Activated naive CD4-positive, alpha-beta T cell treated with anti-CD3 and anti-CD28 coated beads, Interleukin-2, amount 50 U/mL, for 24 hours (primary cell): ENCODE results near the gene SKOR2.

Experiments used
- H3K27ac Mint-ChIP-seq: one replicate; pipeline ENCODE4 v1.8.0; 2021; ENCODE audit warnings: mild to moderate bottlenecking, mixed read lengths
- H3K27me3 Mint-ChIP-seq: one replicate; pipeline ENCODE4 v1.8.0; 2021; ENCODE audit warnings: mixed read lengths
- H3K36me3 Mint-ChIP-seq: one replicate; pipeline ENCODE4 v1.8.0; 2021; ENCODE audit warnings: mixed read lengths
- H3K4me1 Mint-ChIP-seq: one replicate; pipeline ENCODE4 v1.8.0; 2021; ENCODE audit warnings: mixed read lengths
- H3K4me3 Mint-ChIP-seq: one replicate; pipeline ENCODE4 v1.8.0; 2021; ENCODE audit warnings: mild to moderate bottlenecking, mixed read lengths
- H3K9me3 Mint-ChIP-seq: one replicate; pipeline ENCODE4 v1.8.0; 2021; ENCODE audit warnings: mixed read lengths

SKOR2 gene, protein sequence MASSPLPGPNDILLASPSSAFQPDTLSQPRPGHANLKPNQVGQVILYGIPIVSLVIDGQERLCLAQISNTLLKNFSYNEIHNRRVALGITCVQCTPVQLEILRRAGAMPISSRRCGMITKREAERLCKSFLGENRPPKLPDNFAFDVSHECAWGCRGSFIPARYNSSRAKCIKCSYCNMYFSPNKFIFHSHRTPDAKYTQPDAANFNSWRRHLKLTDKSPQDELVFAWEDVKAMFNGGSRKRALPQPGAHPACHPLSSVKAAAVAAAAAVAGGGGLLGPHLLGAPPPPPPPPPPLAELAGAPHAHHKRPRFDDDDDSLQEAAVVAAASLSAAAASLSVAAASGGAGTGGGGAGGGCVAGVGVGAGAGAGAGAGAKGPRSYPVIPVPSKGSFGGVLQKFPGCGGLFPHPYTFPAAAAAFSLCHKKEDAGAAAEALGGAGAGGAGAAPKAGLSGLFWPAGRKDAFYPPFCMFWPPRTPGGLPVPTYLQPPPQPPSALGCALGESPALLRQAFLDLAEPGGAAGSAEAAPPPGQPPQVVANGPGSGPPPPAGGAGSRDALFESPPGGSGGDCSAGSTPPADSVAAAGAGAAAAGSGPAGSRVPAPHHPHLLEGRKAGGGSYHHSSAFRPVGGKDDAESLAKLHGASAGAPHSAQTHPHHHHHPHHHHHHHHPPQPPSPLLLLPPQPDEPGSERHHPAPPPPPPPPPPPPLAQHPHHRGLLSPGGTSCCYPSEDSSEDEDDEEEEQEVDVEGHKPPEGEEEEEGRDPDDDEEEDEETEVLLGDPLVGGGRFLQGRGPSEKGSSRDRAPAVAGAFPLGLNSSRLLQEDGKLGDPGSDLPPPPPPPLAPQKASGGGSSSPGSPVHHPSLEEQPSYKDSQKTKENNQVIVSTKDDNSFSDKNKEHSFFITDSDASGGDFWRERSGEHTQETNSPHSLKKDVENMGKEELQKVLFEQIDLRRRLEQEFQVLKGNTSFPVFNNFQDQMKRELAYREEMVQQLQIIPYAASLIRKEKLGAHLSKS

DNA sequence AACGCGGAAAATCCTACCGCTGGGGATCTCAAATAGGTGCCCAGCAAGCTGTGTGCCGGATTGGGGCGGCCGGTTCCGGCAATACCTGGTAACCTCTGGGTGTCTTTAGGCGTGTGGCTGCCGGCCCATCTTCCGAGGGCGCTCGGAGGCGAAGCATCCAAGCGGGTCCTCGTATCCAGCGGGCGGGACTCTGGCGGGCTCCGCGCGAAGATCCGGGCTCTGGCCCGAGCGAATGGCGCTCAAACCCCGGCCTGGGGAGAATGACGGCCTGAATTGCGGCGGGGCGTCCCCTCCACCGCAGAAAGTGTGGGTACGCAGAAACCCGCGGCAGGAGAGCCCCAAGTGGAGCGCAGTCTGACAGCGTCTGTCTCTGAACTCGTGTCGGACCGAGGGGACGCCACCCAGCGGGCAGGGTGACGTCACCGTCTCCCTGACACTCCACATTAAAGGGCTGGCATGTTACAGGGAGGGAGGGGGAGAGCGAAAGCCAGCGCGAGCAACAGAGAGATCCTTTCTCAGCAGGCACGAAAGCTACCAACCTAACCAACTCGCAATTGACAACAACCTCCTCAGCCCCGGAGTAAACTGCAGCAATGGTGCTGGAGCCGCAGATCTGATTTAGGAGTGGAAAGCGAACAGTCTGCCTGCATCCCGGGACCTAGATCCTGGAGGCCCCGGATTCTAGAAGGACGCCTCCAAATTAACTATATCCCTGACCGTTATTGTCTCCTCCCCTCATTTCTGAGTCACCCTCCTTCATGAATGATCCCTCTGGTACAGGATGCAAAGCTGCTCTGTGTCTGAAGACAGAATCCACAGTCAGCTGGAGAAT, at the start of gene SKOR2:
Gene SKOR2, minus strand, starts transcription at position 372 of the 832 bp plus-strand sequence. CDS start 2,477 bp downstream, outside the sequence.
- Mint-ChIP-seq H3K27ac (no peak within 1 kb of the TSS), H3K4me3 (no peak within 1 kb of the TSS), H3K4me1 (peaks cover 3% of the 10 kb centered on the region), H3K36me3 (no peaks in the 10 kb centered on the region), H3K27me3 (peaks cover 64% of the 10 kb centered on the region), H3K9me3 (no peaks in the 10 kb centered on the region)

DNA sequence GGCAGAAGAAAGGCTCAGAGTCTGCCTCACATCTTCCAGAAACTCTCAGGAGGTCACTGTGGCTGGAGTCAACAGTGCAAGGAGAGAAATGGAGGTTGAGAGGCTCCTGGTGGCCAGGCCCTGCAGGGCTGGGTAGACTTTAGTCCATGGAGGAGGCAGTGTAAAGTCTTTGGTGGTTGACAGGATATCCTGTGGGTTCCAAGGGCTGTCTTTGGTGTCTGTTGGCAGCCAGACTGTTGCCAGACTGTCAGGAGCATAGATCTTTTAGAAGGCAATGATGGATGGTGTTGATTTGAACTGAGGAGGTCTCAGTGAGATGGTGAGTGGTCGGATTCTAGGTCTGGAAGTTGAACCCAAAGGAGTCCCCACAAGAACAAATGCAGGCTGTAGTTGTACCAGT, 45.0 kb upstream of the SKOR2 start:
- Mint-ChIP-seq H3K4me3 (no peak overlapping the region), H3K4me1 (no peaks in the 10 kb centered on the region), H3K27me3 (peaks cover 8% of the 10 kb centered on the region), H3K27ac (no peak overlapping the region), H3K36me3 (no peaks in the 10 kb centered on the region), H3K9me3 (peaks cover 7% of the 10 kb centered on the region)

DNA sequence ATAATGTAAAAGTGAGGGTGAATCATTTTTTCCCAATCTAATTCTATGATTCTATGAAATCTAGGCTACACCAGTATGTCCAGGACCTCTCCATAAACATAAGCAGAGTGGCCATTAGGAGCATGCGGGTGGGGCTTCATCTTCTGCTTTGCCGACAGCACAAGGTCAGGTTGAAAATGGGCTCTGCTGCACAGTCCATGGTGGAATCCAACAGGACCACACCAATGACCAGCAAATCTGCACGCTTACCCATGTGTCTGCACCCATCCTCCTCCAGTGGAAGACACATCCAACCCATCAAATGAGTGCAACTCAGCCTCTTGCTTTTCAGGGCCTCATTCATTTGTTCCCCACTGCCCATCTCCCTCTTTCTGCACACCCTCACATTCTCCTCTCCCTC, 43.3 kb upstream of the SKOR2 start:
- Mint-ChIP-seq H3K4me3 (no peak overlapping the region), H3K27me3 (peaks cover 13% of the 10 kb centered on the region), H3K4me1 (no peaks in the 10 kb centered on the region), H3K27ac (no peak overlapping the region), H3K36me3 (no peaks in the 10 kb centered on the region), H3K9me3 (no peaks in the 10 kb centered on the region)

DNA sequence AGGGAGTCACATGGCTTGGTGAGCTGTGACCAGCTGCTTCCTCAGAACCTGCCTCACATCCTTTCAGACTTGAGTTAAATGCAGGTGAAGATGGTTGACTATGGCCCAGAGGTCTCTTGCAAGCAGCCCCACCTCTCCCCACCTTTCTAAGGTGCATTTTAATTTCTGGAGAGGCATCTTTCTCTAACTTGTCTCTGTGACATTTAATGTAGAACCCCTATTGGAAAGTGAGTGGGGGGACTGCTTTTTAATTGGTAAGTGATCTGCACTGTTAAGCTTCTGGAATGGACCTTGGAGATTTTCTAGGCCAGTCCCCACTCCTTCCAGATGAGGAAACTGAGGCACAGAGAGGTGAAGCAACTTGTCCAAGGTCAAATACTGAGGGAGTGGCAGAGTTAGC, 37.3 kb upstream of the SKOR2 start:
- Mint-ChIP-seq H3K4me1 (no peaks in the 10 kb centered on the region), H3K4me3 (no peak overlapping the region), H3K27me3 (peaks cover 23% of the 10 kb centered on the region), H3K36me3 (no peaks in the 10 kb centered on the region), H3K9me3 (no peaks in the 10 kb centered on the region), H3K27ac (no peak overlapping the region)

DNA sequence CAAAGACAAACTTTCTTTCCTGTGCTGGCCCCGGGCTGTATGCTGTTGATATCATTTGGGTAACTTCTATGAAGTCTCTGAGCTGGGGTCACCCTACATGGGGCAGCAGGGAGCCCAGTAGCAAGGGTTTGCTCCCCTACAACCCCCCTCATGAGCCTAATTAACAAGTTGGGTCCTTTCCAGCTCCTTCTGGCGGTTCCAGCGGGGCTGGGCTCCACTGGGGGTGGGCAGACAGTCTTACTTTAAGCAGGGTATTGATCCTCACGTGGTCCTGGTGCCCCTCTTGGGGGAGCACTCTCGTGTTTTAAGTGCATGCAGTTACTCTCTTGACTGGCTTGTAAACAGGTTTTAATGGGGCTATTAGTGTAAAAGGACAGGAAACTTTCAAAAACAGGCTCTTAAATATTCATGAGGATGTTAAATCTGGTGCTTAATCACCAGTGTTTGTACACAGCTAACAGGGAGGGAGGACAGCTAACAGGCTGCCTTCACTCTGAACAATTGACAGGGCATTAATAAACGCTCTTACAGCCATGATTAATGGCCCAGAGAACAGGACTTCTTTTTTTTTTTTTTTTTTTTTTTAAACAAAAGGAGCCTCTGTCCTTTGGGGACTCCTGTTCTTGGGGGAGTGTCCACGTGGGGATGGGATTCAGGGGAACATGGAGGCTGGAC, 36.6 kb upstream of the SKOR2 start:
- H3K4me1 Mint-ChIP-seq, result no peaks in the 10 kb centered on the region
- no peaks in the 10 kb centered on the region for H3K9me3 Mint-ChIP-seq
- no peak overlapping the region for H3K27ac Mint-ChIP-seq
- peaks cover 27% of the 10 kb centered on the region for H3K27me3 Mint-ChIP-seq
- H3K36me3 Mint-ChIP-seq, result no peaks in the 10 kb centered on the region
- no peak overlapping the region for H3K4me3 Mint-ChIP-seq

DNA sequence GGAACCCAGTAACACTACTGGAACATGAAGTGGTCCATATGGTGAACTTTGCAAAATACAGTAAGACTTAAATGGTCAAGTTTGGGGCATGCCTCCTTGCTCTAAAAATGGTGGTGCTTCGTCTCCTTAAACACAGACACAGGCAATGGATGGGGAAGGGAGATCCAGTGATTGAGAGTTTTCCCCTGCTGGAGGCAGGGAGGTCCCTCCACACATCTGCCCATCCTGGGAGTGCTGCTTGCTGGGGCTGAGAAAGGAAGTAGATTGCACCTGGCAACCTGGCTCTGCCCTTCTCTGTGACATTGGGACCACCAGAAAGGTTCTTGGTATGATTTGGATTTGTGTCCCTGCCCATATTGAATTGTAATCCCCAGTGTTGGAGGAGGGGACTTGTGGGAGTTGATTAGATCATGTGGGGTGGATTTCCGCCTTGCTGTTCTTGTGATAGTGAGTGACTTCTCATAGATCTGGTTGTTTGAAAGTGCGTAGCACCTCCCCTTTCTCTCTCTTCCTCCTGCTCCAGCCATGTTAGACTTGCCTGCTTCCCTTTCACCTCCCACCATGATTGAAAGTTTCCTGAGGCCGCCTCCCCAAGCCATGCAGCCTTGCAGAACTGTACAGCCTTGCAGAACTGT, 35.4 kb upstream of the SKOR2 start:
- H3K27me3 Mint-ChIP-seq, result peaks cover 29% of the 10 kb centered on the region

DNA sequence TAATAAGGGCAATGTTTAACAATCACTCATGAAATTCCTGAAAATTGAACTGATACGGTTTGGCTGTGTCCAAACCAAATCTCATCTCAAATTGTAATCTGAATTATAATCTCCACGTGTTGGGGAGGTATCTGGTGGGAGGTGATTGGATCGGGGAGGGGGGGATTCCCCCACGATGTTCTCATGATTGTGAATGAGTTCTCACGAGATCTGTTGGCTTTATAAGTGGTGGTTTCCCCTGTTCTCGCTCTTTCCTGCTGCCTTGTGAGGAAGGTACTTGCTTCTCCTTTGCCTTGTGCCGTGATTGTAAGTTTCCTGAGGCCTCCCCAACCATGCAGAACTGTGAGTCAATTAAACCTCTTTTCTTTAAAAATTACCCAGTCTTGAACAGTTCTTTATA, 34.0 kb upstream of the SKOR2 start:
- no peaks in the 10 kb centered on the region for H3K9me3 Mint-ChIP-seq
- no peaks in the 10 kb centered on the region for H3K36me3 Mint-ChIP-seq
- peaks cover 28% of the 10 kb centered on the region for H3K27me3 Mint-ChIP-seq
- no peaks in the 10 kb centered on the region for H3K4me1 Mint-ChIP-seq
- no peak overlapping the region for H3K4me3 Mint-ChIP-seq
- no peak overlapping the region for H3K27ac Mint-ChIP-seq

More for the DNA sequence above, 35.4 kb upstream of the SKOR2 start:
- Mint-ChIP-seq H3K4me3 (no peak overlapping the region), H3K27ac (no peak overlapping the region), H3K9me3 (no peaks in the 10 kb centered on the region), H3K36me3 (no peaks in the 10 kb centered on the region), H3K4me1 (no peaks in the 10 kb centered on the region)

DNA sequence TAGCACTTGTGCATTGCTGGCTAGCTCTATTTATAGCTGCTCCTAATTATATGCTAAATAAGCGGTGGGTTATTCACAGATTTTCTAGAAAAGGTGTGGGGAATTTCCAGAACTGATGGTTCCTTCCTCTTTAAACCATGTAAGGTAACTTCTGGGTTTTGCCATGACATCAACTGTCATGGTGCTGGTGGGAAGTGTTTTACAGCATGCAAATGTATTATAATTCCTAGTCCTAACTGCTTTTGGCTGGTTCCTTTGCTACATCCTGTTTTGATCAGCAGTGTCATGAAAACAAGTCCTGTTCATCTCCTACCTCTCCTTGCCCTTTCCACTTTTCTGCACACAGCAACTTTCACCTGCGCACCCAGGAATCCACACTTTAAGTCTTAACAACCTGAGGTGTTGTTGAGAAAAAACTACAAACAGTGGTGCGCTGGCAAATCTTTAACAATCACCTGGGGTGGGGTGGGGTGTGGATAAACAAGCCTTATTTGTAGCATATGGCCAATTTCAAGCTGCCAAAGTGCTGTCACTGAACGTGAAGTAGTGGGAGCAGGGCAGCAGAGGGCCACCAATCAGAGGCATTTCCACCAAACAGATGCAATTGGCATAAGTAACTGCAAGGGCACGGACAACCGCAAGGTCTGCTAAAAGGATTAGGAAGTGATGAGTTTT, 33.4 kb upstream of the SKOR2 start:
- no peak overlapping the region for H3K4me3 Mint-ChIP-seq
- H3K36me3 Mint-ChIP-seq, result no peaks in the 10 kb centered on the region

DNA sequence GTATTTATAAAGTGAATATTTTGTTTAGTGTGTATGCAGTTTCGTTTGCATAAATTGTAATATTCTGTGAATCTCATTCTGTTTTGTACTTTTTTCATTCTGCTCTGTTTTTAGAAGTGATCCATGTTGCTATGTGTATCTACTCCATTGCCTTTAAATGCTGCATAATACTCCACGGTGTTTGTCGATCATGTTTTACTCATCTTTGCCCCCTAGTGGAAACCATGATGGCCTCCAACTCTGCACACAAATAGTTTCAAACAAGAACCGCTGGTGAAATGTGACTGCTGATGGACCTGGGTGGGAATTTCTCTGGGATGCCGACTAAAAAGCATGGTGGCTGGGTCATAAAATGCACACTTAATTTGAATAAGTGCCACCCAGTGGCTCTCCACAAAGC, 32.0 kb upstream of the SKOR2 start:
- Mint-ChIP-seq H3K9me3 (no peaks in the 10 kb centered on the region), H3K4me3 (no peak overlapping the region), H3K27me3 (peaks cover 22% of the 10 kb centered on the region), H3K27ac (no peak overlapping the region), H3K4me1 (no peaks in the 10 kb centered on the region), H3K36me3 (no peaks in the 10 kb centered on the region)

More for the DNA sequence above, 33.4 kb upstream of the SKOR2 start:
- Mint-ChIP-seq H3K4me1 (no peaks in the 10 kb centered on the region), H3K9me3 (no peaks in the 10 kb centered on the region), H3K27me3 (peaks cover 25% of the 10 kb centered on the region), H3K27ac (no peak overlapping the region)

DNA sequence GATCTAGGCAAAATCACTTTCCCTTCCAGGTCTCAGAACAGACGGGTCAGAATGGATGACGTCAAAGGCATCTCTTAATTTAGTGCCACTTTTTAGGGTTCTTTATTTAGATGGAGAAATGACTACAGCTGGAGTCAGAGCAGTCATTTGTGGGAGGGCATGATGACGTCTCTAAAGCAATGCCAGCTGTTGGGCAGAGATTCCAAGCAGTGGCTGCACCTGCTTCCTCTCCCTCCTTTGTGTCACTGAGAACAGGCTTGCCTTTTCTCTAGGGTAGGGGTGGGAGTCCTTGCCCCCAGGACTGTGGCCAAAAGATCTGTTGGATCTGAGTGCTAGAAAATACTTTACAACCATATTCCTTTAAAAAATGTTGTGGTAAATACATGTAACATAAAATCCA, 28.7 kb upstream of the SKOR2 start:
- Mint-ChIP-seq H3K9me3 (no peaks in the 10 kb centered on the region), H3K27ac (no peak overlapping the region), H3K27me3 (peaks cover 17% of the 10 kb centered on the region), H3K4me3 (no peak overlapping the region), H3K36me3 (no peaks in the 10 kb centered on the region), H3K4me1 (no peaks in the 10 kb centered on the region)

DNA sequence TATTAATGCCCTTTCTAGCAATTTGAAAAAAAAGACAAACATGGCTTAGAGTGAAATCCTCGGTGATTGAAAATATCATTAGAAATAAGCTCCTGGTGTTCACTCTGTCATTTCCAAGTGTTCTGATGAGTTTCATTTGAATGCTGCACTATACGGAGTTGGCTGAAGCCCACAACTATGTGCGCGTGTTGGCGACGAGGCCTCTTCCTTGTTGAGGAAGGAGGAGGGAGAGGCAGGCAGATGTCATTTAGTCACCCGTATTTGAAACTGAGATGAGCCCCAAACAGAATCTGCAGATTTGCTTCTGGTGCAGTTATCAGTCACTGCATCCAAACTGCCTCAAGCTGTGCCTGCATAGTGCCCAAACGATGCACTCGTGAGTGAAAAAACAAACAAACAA, 23.5 kb upstream of the SKOR2 start:
- no peaks in the 10 kb centered on the region for H3K4me1 Mint-ChIP-seq

DNA sequence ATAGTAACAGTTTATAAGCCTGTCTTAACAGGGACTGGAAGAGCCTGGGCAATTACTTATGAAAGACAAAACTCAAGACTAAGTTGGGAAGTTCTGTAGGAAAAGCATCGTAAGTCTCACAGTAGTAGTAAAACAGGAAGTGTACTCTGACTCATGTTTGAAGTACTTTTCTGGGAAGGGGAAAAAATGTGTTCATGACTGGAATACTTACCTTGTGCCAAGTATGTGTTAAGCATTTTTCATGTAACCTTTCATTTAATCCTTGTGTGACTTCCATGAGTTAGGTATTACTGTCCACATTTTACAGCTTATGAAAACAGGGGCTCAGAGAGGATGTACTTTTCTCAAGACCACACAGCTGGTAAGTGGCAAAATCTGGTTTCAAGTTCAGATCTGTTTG, 13.7 kb upstream of the SKOR2 start:
- peaks cover 42% of the 10 kb centered on the region for H3K27me3 Mint-ChIP-seq

More for the DNA sequence above, 23.5 kb upstream of the SKOR2 start:
- Mint-ChIP-seq H3K27me3 (peaks cover 21% of the 10 kb centered on the region), H3K4me3 (no peak overlapping the region), H3K36me3 (no peaks in the 10 kb centered on the region), H3K27ac (no peak overlapping the region), H3K9me3 (no peaks in the 10 kb centered on the region)

DNA sequence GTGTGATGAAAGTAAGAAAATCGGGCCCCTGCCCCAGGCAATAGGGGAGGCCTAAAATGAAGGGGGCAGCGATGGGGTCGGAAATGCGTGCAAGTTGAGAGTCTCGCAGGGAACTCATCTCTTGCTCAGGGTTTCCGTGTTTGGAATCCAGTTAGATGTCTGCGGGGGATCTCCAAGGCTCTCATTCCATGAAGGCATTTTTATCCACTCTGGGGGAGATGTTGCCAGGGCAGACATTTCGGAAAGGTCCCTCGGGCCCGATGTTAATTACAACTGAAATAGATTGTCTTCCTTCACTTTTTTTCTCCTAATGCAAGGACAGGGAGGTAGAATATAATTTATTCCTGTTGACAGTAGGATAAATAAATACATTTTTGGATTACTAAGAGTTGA, 12.8 kb upstream of the SKOR2 start:
- Mint-ChIP-seq H3K36me3 (no peaks in the 10 kb centered on the region), H3K27ac (no peak overlapping the region), H3K4me1 (no peaks in the 10 kb centered on the region), H3K4me3 (no peak overlapping the region), H3K27me3 (peaks cover 50% of the 10 kb centered on the region), H3K9me3 (no peaks in the 10 kb centered on the region)

More for the DNA sequence above, 13.7 kb upstream of the SKOR2 start:
- H3K27ac Mint-ChIP-seq, result no peak overlapping the region
- H3K36me3 Mint-ChIP-seq, result no peaks in the 10 kb centered on the region
- no peaks in the 10 kb centered on the region for H3K9me3 Mint-ChIP-seq
- H3K4me3 Mint-ChIP-seq, result no peak overlapping the region
- no peaks in the 10 kb centered on the region for H3K4me1 Mint-ChIP-seq
